Peyer's patch (tissue), 4 donors: ENCODE results near the gene ZMYND10. TPM values are rescaled to one million over a fixed set of nuclear protein-coding genes. Genes with fewer than 3 reads are reported as not detected.

Experiments
- DNase-seq, 3 donors: peaks; one replicate each; pipeline ENCODE4 v3.0.0-alpha.2; 2017 to 2019
- H3K27ac ChIP-seq, 4 donors: fragments of 200-600 bp; sonication (generic); one replicate each; pipeline ENCODE4 v1.5.1; 2016 to 2019
- H3K27me3 ChIP-seq, 2 donors: fragments of 200-600 bp; sonication (generic); one replicate each; pipeline ENCODE4 v1.5.1; 2019
- H3K36me3 ChIP-seq, 3 donors: fragments of 200-600 bp; sonication (generic); one replicate each; pipeline ENCODE4 v1.5.1; 2016 to 2019
- H3K4me1 ChIP-seq, 4 donors: fragments of 200-600 bp; sonication (generic); one replicate each; pipeline ENCODE4 v1.5.1; 2016 to 2019
- H3K4me3 ChIP-seq, 4 donors: fragments of 200-600 bp; sonication (generic); 1 replicate in 3 of 4; 2 replicates in 1 of 4; pipeline ENCODE4 v1.5.1; 2016 to 2019; ENCODE audit warnings: mild to moderate bottlenecking in 1 of 4
- H3K9me3 ChIP-seq, 4 donors: fragments of 200-600 bp; sonication (generic); one replicate each; pipeline ENCODE4 v1.5.1; 2016 to 2019; ENCODE audit warnings: mild to moderate bottlenecking in 1 of 4
- POLR2A ChIP-seq, 2 donors: fragments of 450-650 bp; IDR thresholded peaks; one replicate each; pipeline ENCODE4 v1.5.1; 2017; ENCODE audit warnings: antibody characterized with exemption in 2 of 2, mild to moderate bottlenecking in 2 of 2, moderate library complexity in 2 of 2
- total RNA-seq, 4 donors: library from RNA; depleted of rRNA; stranded (reverse); fragments of >200 nt; gene quantifications; one replicate each; pipeline ENCODE4 v1.1.0, GENCODE V29; 2016
- TF ChIP-seq, protein P1 (sequence below), 6 experiments: fragments of 450-650 bp in 4 of 6; fragments of 200-600 bp in 2 of 6; sonication (generic) in 1 of 6; IDR thresholded peaks; one replicate each; pipeline ENCODE4 v1.5.1; 2017 to 2019; ENCODE audit warnings: antibody characterized with exemption in 6 of 6, mild to moderate bottlenecking in 3 of 6, moderate library complexity in 1 of 6

Gene ZMYND10
- total RNA-seq, 4 donors from 2014 or later, result 0.27 to 0.38 TPM; not detected in 2

DNA sequence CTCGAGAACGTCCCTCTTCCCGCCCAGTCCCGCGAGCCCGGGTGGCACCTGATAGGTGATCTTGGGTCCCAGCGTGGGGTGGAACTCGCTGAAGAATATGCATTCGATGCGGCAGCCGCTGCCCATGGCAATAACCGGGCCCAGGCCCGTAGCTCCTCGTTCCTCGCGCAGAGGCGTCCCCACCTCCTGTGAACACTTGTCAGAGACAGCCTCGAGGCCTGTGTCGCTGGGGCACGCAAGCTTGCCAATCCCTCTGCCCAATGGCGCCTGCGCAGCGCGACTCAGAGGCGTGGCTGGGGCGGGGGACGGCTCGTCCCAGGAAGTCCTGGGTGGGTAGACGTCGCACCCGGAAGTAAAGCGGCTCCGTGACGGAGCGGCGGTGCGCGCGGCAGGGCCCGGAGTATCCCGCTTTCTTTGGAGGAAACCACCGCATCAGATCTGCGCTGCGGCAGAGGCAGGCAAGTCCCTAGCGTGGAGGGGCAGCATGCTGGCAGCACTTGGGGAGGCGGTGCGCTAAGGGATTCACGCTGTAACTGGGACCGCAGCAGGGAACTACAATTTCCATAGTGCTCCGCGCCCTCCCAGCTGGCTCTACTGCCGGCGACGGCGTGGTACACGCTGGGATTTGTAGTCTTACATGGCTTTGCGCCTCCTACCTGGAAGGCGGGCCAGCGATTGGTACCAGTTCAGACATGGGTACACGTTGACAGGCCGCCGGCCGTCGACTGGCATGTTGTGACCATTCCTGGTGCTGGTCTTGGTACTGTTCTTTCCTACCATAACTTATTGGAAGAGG, 5.2 kb upstream of the ZMYND10 start, which contains the start of the genes CYB561D2 and NPRL2:
Gene CYB561D2 (plus strand): TSS at position 336 of the 796 bp plus-strand sequence. CDS start 572 bp downstream, outside the sequence.
Gene NPRL2 (minus strand): TSS at position 249 of the 796 bp plus-strand sequence. CDS start 123 bp downstream, at position 126.
- Histone ChIP-seq H3K4me1 (peaks cover 3 to 41% (median 17%) of the 10 kb centered on the region in 4 donors), H3K4me3 (peak within 1 kb of the TSS; percentile 71 to 74 (median 72)), H3K27me3 (no peaks in the 10 kb centered on the region), H3K9me3 (no peaks in the 10 kb centered on the region), H3K36me3 (peaks cover 0 to 44% (median 0%) of the 10 kb centered on the region in 3 donors), H3K27ac (peak within 1 kb of the TSS; percentile 91 to 95 (median 92))
- peak; percentile 96 to 99 (median 99) for DNase-seq
- TF ChIP-seq, protein P1, sequence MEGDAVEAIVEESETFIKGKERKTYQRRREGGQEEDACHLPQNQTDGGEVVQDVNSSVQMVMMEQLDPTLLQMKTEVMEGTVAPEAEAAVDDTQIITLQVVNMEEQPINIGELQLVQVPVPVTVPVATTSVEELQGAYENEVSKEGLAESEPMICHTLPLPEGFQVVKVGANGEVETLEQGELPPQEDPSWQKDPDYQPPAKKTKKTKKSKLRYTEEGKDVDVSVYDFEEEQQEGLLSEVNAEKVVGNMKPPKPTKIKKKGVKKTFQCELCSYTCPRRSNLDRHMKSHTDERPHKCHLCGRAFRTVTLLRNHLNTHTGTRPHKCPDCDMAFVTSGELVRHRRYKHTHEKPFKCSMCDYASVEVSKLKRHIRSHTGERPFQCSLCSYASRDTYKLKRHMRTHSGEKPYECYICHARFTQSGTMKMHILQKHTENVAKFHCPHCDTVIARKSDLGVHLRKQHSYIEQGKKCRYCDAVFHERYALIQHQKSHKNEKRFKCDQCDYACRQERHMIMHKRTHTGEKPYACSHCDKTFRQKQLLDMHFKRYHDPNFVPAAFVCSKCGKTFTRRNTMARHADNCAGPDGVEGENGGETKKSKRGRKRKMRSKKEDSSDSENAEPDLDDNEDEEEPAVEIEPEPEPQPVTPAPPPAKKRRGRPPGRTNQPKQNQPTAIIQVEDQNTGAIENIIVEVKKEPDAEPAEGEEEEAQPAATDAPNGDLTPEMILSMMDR (IDR thresholded peaks at IDR 0.05), result peak in 1 of 6 experiments; percentile 13
- peak; percentile 91 to 94 for TF ChIP-seq POLR2A (IDR thresholded peaks at IDR 0.05)

GRCh38 chr3:50350213-50350526, 4.6 kb upstream of the ZMYND10 start:
- DNase-seq, result no peak
- peaks cover 6 to 41% (median 21%) of the 10 kb centered on the region in 4 donors for H3K4me1 ChIP-seq
- H3K27ac ChIP-seq, result peak overlapping the region; percentile 91 to 95 (median 92)
- H3K9me3 ChIP-seq, result no peaks in the 10 kb centered on the region
- peaks cover 0 to 39% (median 0%) of the 10 kb centered on the region in 3 donors for H3K36me3 ChIP-seq
- peak overlapping the region; percentile 71 to 74 (median 72) for H3K4me3 ChIP-seq
- H3K27me3 ChIP-seq, result no peaks in the 10 kb centered on the region
- TF ChIP-seq, protein P1 (IDR thresholded peaks at IDR 0.05), result no peak

GRCh38 chr3:50347187-50347813, 1.8 kb upstream of the ZMYND10 start:
- no peaks in the 10 kb centered on the region for H3K9me3 ChIP-seq
- no peak for TF ChIP-seq POLR2A (IDR thresholded peaks at IDR 0.05)
- TF ChIP-seq, protein P1 (IDR thresholded peaks at IDR 0.05), result peak in 5 of 6 experiments; percentile 54 to 72 (median 60)
- H3K4me1 ChIP-seq, result peaks cover 6 to 41% (median 22%) of the 10 kb centered on the region in 4 donors
- H3K36me3 ChIP-seq, result peaks cover 0 to 16% (median 0%) of the 10 kb centered on the region in 3 donors
- no peak overlapping the region for H3K4me3 ChIP-seq
- DNase-seq, result peak; percentile 64 to 85 (median 75)
- H3K27me3 ChIP-seq, result no peaks in the 10 kb centered on the region
- H3K27ac ChIP-seq, result no peak overlapping the region

- no peak for TF ChIP-seq POLR2A (IDR thresholded peaks at IDR 0.05)
- TF ChIP-seq, protein P1 (IDR thresholded peaks at IDR 0.05), result no peak
- Histone ChIP-seq H3K27me3 (no peaks in the 10 kb centered on the region), H3K4me1 (peaks cover 7 to 43% (median 17%) of the 10 kb centered on the region in 4 donors), H3K27ac (no peak overlapping the region), H3K36me3 (peaks cover 0 to 16% (median 0%) of the 10 kb centered on the region in 3 donors), H3K4me3 (peak overlapping the region in 2 of 4 donors; percentile 42 to 47), H3K9me3 (no peaks in the 10 kb centered on the region)
- no peak for DNase-seq
Observed at GRCh38 chr3:50345008-50345407, 524 bp downstream of the ZMYND10 start.

GRCh38 chr3:50342813-50343633, 2.5 kb downstream of the ZMYND10 start:
- DNase-seq, result no peak
- Histone ChIP-seq H3K4me1 (peaks cover 4 to 48% (median 12%) of the 10 kb centered on the region in 4 donors), H3K36me3 (peaks cover 0 to 6% (median 0%) of the 10 kb centered on the region in 3 donors), H3K27me3 (no peaks in the 10 kb centered on the region), H3K4me3 (no peak overlapping the region), H3K27ac (no peak overlapping the region), H3K9me3 (no peaks in the 10 kb centered on the region)
- TF ChIP-seq, protein P1 (IDR thresholded peaks at IDR 0.05), result no peak
- no peak for TF ChIP-seq POLR2A (IDR thresholded peaks at IDR 0.05)
